GM18511 (cell line): ENCODE data around the gene C2orf74.
"Not testable (repeated sequence)": the region's sequence is repeated elsewhere in the genome, so short reads cannot be mapped to it uniquely, and the experiment has no call there.

ENCODE experiments used
- ATAC-seq: cut with Tn5 transposase; IDR thresholded peaks from one replicate; pipeline ENCODE4 v1.9.1; 2021; ENCODE audit warnings: mild to moderate bottlenecking, moderate library complexity; ENCODE audit not compliant: unreplicated experiment

Gene C2orf74

GRCh38 chr2:61161888-61162287, at the start of gene C2orf74:
Gene C2orf74, plus strand, starts transcription at chr2:61162188. Its CDS starts 327 bp downstream, at chr2:61162515.
- no peak for ATAC-seq

- no peak for ATAC-seq
Observed at GRCh38 chr2:61114147-61114546, 47.8 kb upstream of the C2orf74 start.

- no peak for ATAC-seq
Observed at GRCh38 chr2:61116302-61116701, 45.7 kb upstream of the C2orf74 start.

GRCh38 chr2:61117534-61117933, 44.5 kb upstream of the C2orf74 start:
- ATAC-seq: peak; percentile 95

GRCh38 chr2:61125123-61125710, 36.8 kb upstream of the C2orf74 start:
- ATAC-seq: peak; percentile 69

- no peak for ATAC-seq
Observed at GRCh38 chr2:61125798-61126197, 36.2 kb upstream of the C2orf74 start.

GRCh38 chr2:61128122-61128521, 33.9 kb upstream of the C2orf74 start:
- ATAC-seq: not testable (repeated sequence)

GRCh38 chr2:61134141-61134540, 27.8 kb upstream of the C2orf74 start:
- no peak for ATAC-seq

GRCh38 chr2:61135510-61135909, 26.5 kb upstream of the C2orf74 start:
- no peak for ATAC-seq

- no peak for ATAC-seq
Observed at GRCh38 chr2:61138859-61139258, 23.1 kb upstream of the C2orf74 start.

- ATAC-seq: no peak
Observed at GRCh38 chr2:61141151-61141550, 20.8 kb upstream of the C2orf74 start.

- ATAC-seq: peak; percentile 95
Observed at GRCh38 chr2:61144697-61145268, 17.2 kb upstream of the C2orf74 start.

GRCh38 chr2:61145990-61146389, 16.0 kb upstream of the C2orf74 start:
- ATAC-seq: no peak

- ATAC-seq: not testable (repeated sequence)
Observed at GRCh38 chr2:61148091-61148490, 13.9 kb upstream of the C2orf74 start.

- ATAC-seq: no peak
Observed at GRCh38 chr2:61149074-61149473, 12.9 kb upstream of the C2orf74 start.

GRCh38 chr2:61151436-61151835, 10.6 kb upstream of the C2orf74 start:
- no peak for ATAC-seq

- ATAC-seq: no peak
Observed at GRCh38 chr2:61157371-61158003, 4.5 kb upstream of the C2orf74 start.

GRCh38 chr2:61158356-61158955, 3.5 kb upstream of the C2orf74 start:
- no peak for ATAC-seq

GRCh38 chr2:61162721-61163120, 733 bp downstream of the C2orf74 start:
- no peak for ATAC-seq

GRCh38 chr2:61165082-61165481, 3.1 kb downstream of the C2orf74 start:
- ATAC-seq: not testable (repeated sequence)

- no peak for ATAC-seq
Observed at GRCh38 chr2:61165946-61166345, 4.0 kb downstream of the C2orf74 start.

- no peak for ATAC-seq
Observed at GRCh38 chr2:61167579-61167978, 5.6 kb downstream of the C2orf74 start.
